T-helper 17 cell (primary cell): ENCODE measurements around the gene SH2D1A. TPM values are rescaled to one million over a fixed set of nuclear protein-coding genes. Genes with fewer than 3 reads are reported as not detected.

Source experiments
- ATAC-seq: fragments of 150-1000 bp; cut with Tn5 transposase; 2 replicates; pipeline ENCODE4 v1.10.0; 2021; ENCODE audit warnings: mild to moderate bottlenecking, moderate library complexity
- DNase-seq, 3 donors: peaks; one replicate each; pipeline versions ENCODE4 v3.0.0 to v3.0.0-alpha.2; 2020 to 2021
- H3K9me3 ChIP-seq: one replicate; pipeline ENCODE4 v1.7.0; 2013; ENCODE audit warnings: low read length, mild to moderate bottlenecking; ENCODE audit not compliant: control insufficient read depth, poor library complexity, severe bottlenecking
- H3K27ac Mint-ChIP-seq: one replicate; pipeline ENCODE4 v1.8.0; 2022; ENCODE audit warnings: mild to moderate bottlenecking, moderate library complexity, mixed read lengths
- H3K27me3 Mint-ChIP-seq: one replicate; pipeline ENCODE4 v1.8.0; 2022; ENCODE audit warnings: mixed read lengths
- H3K36me3 Mint-ChIP-seq: one replicate; pipeline ENCODE4 v1.8.0; 2022; ENCODE audit warnings: low read depth, mixed read lengths
- H3K4me1 Mint-ChIP-seq: one replicate; pipeline ENCODE4 v1.8.0; 2022; ENCODE audit warnings: mild to moderate bottlenecking, mixed read lengths
- H3K4me3 Mint-ChIP-seq: one replicate; pipeline ENCODE4 v1.8.0; 2022; ENCODE audit warnings: mild to moderate bottlenecking, moderate library complexity, mixed read lengths
- total RNA-seq, 4 donors: library from RNA in 2 of 4; stranded (reverse) in 2 of 4; gene quantifications; one replicate each; pipeline ENCODE4 v1.2.3 and lab custom pipeline; 2022 to 2026

The SH2D1A gene
- total RNA-seq, 2 donors from 2014 or later, result 25.8 to 29.1 TPM

GRCh38 chrX:124413244-124413643 is 66.9 kb downstream of the SH2D1A start:
- H3K27ac Mint-ChIP-seq, result no peak overlapping the region
- H3K36me3 Mint-ChIP-seq, result peaks cover 7% of the 10 kb centered on the region
- no peak overlapping the region for H3K4me3 Mint-ChIP-seq
- no peak for DNase-seq
- H3K4me1 Mint-ChIP-seq, result no peaks in the 10 kb centered on the region
- no peak for ATAC-seq
- no peaks in the 10 kb centered on the region for H3K9me3 ChIP-seq
- H3K27me3 Mint-ChIP-seq, result no peaks in the 10 kb centered on the region

- Mint-ChIP-seq H3K27ac (no peak overlapping the region), H3K36me3 (peaks cover 7% of the 10 kb centered on the region), H3K27me3 (no peaks in the 10 kb centered on the region), H3K4me1 (no peaks in the 10 kb centered on the region), H3K4me3 (no peak overlapping the region)
- DNase-seq, result no peak
- H3K9me3 ChIP-seq, result no peaks in the 10 kb centered on the region
- ATAC-seq, result no peak
Observed at GRCh38 chrX:124414281-124414680, 67.9 kb downstream of the SH2D1A start.

GRCh38 chrX:124415115-124415800 is 68.9 kb downstream of the SH2D1A start:
- Mint-ChIP-seq H3K36me3 (peaks cover 7% of the 10 kb centered on the region), H3K4me1 (no peaks in the 10 kb centered on the region), H3K4me3 (no peak overlapping the region), H3K27me3 (no peaks in the 10 kb centered on the region), H3K27ac (no peak overlapping the region)
- H3K9me3 ChIP-seq, result no peaks in the 10 kb centered on the region
- DNase-seq (no peak), ATAC-seq (no peak)

GRCh38 chrX:124421898-124422655 is 75.7 kb downstream of the SH2D1A start:
- H3K9me3 ChIP-seq, result no peaks in the 10 kb centered on the region
- no peak overlapping the region for H3K27ac Mint-ChIP-seq
- H3K4me1 Mint-ChIP-seq, result no peaks in the 10 kb centered on the region
- H3K36me3 Mint-ChIP-seq, result peaks cover 4% of the 10 kb centered on the region
- H3K4me3 Mint-ChIP-seq, result no peak overlapping the region
- DNase-seq, result no peak
- H3K27me3 Mint-ChIP-seq, result no peaks in the 10 kb centered on the region
- no peak for ATAC-seq

Other genes starting within 250 kb of the SH2D1A start
- gene TEX13D, start 13.9 kb upstream of the SH2D1A start, total RNA-seq, result not detected